CD1c-positive myeloid dendritic cell (primary cell): ENCODE measurements around the gene HOXB5.

Experiments used
- DNase-seq: peaks from one replicate; pipeline ENCODE4 v3.0.0-alpha.2; 2016; ENCODE audit errors: extremely low spot score

Gene HOXB5

GRCh38 chr17:48548523-48549280 lies 44.9 kb downstream of the HOXB5 start:
- DNase-seq = no peak

GRCh38 chr17:48547808-48548522 lies 45.6 kb downstream of the HOXB5 start:
- DNase-seq = peak; percentile 21

- no peak for DNase-seq
These were observed 46.4 kb downstream of the HOXB5 start for GRCh38 chr17:48546924-48547807.

- no peak for DNase-seq
These were observed 47.2 kb downstream of the HOXB5 start for GRCh38 chr17:48546137-48546923.

GRCh38 chr17:48545539-48545938 lies 48.0 kb downstream of the HOXB5 start:
- DNase-seq = no peak

- no peak for DNase-seq
These were observed 48.6 kb downstream of the HOXB5 start, which contains the start of gene HOXB2 for GRCh38 chr17:48545022-48545375. Gene HOXB2, minus strand, starts transcription at chr17:48545109. Its CDS starts 198 bp downstream, at chr17:48544911.

- DNase-seq = no peak
These were observed 49.1 kb downstream of the HOXB5 start for GRCh38 chr17:48544349-48545021.

GRCh38 chr17:48543854-48544348 lies 49.7 kb downstream of the HOXB5 start:
- DNase-seq = no peak

- peak; percentile 37 for DNase-seq
These were observed 50.3 kb downstream of the HOXB5 start for GRCh38 chr17:48543107-48543853.

- DNase-seq = no peak
These were observed 50.9 kb downstream of the HOXB5 start for GRCh38 chr17:48542698-48543106.

- no peak for DNase-seq
These were observed 51.4 kb downstream of the HOXB5 start for GRCh38 chr17:48542114-48542656.

GRCh38 chr17:48541577-48542113 lies 51.9 kb downstream of the HOXB5 start:
- DNase-seq = peak; percentile 24
